HL-60/S4 treated with phorbol 12-myristate 13-acetate at 8.2 ng/mL for 4 days and 3 days (cell line): Measurements from ENCODE around the gene CEBPA.
"Not testable (repeated sequence)": the region's sequence is repeated elsewhere in the genome, so short reads cannot be mapped to it uniquely, and the experiment has no call there.

Experiments
- in situ Hi-C: fragments of 300-500 bp; cut with MboI; formaldehyde crosslinking; loops from 2 replicates; pipeline ENCODE4 v1.15.0; 2022; ENCODE audit warnings: low sequenced_read_pairs

The CEBPA gene

DNA sequence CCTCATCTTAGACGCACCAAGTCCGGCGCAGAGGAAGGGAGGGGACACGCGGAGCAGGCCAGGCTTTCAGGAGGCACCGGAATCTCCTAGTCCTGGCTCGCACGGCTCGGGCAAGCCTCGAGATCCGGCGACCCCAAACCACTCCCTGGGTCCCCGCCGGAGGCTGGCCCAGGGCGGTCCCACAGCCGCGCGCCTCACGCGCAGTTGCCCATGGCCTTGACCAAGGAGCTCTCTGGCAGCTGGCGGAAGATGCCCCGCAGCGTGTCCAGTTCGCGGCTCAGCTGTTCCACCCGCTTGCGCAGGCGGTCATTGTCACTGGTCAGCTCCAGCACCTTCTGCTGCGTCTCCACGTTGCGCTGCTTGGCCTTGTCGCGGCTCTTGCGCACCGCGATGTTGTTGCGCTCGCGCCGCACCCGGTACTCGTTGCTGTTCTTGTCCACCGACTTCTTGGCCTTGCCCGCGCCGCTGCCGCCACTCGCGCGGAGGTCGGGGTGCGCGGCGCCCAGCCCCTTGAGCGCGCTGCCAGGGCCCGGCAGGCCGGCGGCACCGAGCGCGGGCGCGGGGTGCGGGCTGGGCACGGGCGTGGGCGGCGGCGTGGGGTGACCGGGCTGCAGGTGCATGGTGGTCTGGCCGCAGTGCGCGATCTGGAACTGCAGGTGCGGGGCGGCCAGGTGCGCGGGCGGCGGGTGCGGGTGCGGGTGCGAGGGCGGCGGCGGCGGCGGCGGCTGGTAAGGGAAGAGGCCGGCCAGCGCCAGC is 1.0 kb downstream of the CEBPA start:
- in situ Hi-C loops: loop anchor here (10.0 kb wide), 1 partner anchor 103 kb away; no protein-coding TSS in a partner anchor

GRCh38 chr19:33300894-33301143 is 1.5 kb downstream of the CEBPA start:
- in situ Hi-C loops: loop anchor here (10.0 kb wide), 1 partner anchor 104 kb away; no protein-coding TSS in a partner anchor

DNA sequence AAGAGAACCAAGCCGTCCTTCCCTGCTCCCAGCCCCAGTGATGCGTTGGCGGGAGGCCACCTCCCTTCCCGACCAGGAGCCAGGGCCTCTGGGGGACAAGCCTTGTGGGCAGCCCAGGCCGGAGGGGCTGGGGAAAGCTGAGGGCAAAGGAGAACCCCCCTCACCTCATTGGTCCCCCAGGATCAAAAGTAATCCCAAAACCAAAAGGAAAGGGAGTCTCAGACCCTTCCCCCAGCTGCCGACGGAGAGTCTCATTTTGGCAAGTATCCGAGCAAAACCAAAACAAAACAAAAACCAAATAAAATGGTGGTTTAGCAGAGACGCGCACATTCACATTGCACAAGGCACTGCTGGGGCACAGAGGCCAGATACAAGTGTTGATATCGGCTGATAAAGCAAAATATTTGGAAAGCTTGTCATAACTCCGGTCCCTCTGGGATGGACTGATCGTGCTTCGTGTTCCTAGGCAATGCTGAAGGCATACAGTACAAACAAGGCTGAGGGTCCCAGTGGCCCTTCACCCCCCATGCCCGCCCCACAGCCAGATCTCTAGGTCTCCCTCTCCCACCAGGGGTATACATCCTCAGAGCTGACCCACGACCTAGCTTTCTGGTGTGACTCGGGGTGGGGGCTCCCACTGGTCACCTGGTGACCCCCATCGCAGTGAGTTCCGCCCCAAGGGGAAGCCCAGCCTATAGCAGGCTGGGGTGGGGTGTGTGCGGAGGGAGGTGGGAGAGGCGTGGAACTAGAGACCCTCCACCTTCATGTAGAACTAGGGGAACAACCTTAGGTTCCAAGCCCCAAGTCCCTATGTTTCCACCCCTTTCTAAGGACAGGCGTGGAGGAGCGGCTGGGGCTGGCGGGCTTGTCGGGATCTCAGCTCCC is 2.1 kb downstream of the CEBPA start:
- in situ Hi-C loops: loop anchor here (10.0 kb wide), 1 partner anchor 105 kb away; no protein-coding TSS in a partner anchor

DNA sequence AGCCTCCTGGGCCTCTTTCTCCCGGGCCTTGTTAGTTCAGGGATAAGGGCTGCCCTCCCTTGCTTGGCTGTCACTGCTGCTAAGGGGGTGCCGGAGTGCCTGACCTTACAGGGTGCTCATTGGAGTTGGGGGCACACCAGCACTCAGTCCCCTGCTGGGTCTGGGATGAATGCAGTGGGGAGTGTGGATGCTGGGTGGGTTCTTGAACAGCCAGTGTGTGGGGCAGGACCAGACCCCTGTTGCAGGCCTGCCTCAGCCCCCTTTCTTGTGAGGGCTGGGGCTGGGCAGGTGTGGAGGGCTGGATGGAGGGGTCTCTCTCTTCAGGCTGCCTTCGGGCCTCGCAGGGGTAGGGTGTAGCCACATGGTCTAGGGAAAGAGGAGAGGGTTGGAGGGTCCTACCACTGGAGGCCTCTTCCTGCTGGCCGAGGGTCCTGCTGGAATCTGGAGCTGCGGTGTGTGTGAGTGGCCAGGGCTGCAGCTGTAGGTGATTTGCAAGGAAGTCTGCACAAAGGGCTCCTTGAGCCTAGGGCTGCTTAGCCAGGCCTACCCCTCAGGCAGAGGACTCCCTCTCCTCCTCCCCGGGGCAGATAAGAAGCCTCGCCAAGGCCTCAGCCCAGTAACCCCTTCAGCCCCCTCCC is 3.2 kb downstream of the CEBPA start:
- in situ Hi-C loops: no loop called here

DNA sequence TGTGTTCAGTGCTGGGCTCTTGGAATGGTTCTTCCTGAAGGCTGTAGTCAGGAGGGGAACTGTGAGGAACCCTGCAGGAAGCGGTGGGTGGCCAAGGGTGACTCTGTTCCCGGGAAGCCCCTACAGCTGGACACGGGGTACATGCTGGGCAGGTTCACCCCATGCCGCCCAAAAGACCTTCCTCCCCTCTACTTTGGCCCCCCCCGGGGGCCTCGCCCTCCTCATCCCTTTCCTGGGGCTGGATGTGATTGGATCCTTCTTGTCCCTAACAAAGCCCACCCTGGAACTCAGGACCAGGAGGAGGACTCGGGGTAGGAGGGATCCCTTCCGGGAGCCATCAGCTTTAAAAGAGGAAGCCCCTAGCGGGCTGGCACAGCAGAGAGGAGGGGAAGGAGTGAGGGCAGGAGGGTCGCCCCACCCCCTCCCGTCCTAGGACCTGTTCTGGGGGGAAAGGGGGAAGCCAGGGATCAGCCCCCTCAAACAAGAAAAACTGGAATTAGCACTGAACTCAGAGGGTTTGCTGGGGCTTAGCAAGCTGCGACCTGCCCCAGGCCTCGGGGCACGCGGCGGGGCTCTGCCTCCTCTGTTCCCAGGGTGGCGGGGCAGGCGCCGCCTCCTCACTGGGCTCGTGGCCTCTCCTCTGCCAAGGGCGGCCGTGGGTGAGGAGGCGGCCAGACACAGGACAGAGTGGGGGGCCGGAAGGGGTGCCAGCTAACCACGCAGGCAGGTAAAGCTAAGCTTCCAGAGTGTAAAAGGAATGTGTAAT is 4.0 kb downstream of the CEBPA start:
- in situ Hi-C loops: no loop called here

DNA sequence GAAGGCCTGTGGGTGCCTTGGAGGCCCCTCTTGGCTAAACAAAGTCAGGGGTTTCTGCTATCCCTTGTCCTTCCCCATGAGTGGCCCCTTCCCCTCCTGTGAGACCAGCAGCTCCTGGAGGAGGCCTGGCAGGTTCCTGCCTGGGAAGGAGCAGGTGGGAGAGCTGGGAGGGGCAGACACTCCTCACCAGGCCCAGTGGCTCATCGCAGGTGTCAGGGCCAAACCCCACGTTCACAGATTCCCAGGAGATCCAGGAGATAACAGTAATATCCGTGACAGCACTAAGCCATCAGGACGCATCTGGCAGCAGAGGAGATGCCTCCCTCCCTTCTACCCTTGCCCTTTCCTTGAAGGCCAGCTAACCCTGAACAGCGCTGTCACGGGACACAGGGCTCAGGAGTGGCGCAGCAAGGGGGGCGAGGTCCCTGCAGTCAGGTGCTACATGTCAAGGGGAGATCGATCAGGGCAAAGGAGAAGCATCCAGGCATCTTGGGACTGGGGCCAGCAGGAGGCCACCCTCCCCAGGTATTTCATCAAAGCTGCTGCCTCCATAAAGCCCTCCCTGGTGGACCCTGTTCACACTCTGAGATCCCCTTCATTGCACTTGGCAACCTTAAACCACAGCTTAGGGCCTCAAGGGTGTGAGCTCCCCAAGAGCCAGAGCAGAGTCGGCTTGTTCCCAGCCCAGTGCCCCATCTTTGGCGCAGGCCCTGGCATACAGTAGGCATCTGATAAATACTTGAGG is 4.8 kb downstream of the CEBPA start:
- in situ Hi-C loops: no loop called here

DNA sequence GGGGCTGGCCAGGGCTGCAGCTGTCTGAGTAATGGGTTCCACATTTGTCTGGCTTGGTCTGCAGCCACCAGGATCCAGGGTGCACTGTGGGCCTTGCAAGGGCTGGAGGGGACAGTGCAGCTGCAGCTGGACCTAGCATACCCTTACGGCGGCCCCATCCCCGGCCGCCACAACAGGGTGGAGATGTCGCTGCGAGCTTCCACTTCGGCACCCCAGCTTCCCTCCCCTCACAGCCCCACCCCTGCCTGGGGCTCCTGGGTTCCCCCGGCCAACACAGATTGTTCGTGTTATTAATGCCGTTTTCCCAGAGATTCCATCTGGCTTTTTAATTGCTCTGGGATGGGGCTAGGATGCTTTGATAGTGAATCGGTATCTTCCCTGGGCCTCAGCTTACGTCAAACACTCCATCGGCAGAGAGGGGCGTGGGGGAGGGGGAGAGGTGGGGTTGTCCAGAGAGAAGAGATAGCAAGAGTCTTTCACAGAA is 5.8 kb downstream of the CEBPA start:
- in situ Hi-C loops: no loop called here

GRCh38 chr19:33295621-33296487 is 6.5 kb downstream of the CEBPA start:
- in situ Hi-C loops: no loop called here

DNA sequence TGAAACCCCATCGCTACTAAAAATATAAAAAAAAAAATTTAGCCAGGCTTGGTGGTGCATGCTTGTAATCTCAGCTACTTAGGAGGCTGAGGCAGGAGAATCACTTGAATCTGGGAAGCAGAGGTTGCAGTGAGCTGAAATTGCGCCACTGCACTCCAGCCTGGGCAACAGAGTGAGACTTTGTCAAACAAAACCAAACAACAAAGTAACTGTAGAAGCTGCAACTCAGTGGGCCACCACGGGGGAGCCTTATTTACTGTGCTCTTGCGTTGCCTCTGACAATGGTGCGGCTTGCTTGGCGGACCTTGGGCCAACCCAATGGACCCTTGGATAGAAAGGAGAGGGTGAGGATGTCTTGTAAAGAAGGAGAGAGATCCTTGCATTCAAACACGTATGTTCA is 7.3 kb downstream of the CEBPA start:
- in situ Hi-C loops: not testable (repeated sequence)

GRCh38 chr19:33294058-33294798 is 8.1 kb downstream of the CEBPA start:
- in situ Hi-C loops: no loop called here

DNA sequence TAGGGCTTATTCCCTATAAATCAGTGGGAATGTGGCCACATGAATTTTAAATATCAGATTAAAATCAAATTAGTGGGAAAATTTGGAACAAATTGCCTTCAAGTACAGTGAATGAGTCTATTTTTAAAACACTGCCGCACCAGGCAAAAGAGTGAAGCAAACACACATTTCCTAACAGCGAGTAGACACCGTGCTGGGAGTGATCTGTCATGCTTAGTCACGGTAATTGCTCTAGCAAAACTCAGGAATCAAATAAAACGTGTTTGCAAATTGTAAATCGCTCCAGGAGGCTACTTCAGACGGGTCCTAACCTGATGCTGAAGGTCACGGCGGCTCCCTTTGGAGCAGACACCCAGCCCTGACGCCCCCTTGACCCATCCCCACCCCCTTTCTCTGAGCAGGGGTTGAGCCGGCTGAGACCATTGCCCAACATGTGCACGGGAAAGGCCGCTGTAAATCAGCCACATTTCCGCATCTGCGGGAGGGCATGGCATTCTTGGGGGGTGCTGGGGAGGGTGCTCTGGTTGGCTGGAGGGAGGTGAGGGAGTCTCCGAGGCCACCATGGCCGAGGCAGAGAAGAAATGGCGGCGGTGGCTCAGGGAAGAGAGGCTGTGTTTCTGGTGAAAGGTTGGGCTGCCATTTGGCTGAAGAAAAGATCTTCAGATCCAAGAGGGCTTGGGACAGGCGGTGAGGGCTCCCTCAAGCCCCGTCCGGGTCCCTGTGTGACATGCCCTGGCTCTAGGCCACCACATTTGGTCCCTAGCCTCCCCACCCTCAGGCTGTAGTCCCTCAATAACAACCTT is 8.9 kb downstream of the CEBPA start:
- in situ Hi-C loops: no loop called here

GRCh38 chr19:33292595-33293254 is 9.6 kb downstream of the CEBPA start:
- in situ Hi-C loops: no loop called here

GRCh38 chr19:33291623-33292534 is 10.5 kb downstream of the CEBPA start:
- in situ Hi-C loops: no loop called here

- in situ Hi-C loops: no loop called here
These were observed 11.2 kb downstream of the CEBPA start for GRCh38 chr19:33290956-33291622.

- in situ Hi-C loops: no loop called here
These were observed 12.1 kb downstream of the CEBPA start for GRCh38 chr19:33290082-33290815.
